Gastroesophageal sphincter (tissue), 3 donors: Measurements from ENCODE around the gene COL8A1.

ENCODE experiments used
- EP300 ChIP-seq: sonication (generic); formaldehyde crosslinking; IDR thresholded peaks from one replicate; pipeline ENCODE4 v1.6.1; 2017; ENCODE audit warnings: antibody characterized with exemption, mild to moderate bottlenecking
- POLR2A ChIP-seq, 2 donors: fragments of 450-650 bp; IDR thresholded peaks; one replicate each; pipeline ENCODE4 v1.6.1; 2017; ENCODE audit warnings: antibody characterized with exemption in 2 of 2, mild to moderate bottlenecking in 2 of 2, moderate library complexity in 1 of 2
- TF ChIP-seq, protein P1 (sequence below), 4 experiments: fragments of 200-600 bp in 2 of 4; fragments of 450-650 bp in 2 of 4; sonication (generic) in 1 of 4; IDR thresholded peaks; one replicate each; pipeline ENCODE4 v1.5.1; 2017 to 2019; ENCODE audit warnings: antibody characterized with exemption in 4 of 4, mild to moderate bottlenecking in 2 of 4, moderate library complexity in 2 of 4

- TF ChIP-seq POLR2A (IDR thresholded peaks at IDR 0.05), result no peak
- TF ChIP-seq EP300, result no peak
- TF ChIP-seq, protein P1, sequence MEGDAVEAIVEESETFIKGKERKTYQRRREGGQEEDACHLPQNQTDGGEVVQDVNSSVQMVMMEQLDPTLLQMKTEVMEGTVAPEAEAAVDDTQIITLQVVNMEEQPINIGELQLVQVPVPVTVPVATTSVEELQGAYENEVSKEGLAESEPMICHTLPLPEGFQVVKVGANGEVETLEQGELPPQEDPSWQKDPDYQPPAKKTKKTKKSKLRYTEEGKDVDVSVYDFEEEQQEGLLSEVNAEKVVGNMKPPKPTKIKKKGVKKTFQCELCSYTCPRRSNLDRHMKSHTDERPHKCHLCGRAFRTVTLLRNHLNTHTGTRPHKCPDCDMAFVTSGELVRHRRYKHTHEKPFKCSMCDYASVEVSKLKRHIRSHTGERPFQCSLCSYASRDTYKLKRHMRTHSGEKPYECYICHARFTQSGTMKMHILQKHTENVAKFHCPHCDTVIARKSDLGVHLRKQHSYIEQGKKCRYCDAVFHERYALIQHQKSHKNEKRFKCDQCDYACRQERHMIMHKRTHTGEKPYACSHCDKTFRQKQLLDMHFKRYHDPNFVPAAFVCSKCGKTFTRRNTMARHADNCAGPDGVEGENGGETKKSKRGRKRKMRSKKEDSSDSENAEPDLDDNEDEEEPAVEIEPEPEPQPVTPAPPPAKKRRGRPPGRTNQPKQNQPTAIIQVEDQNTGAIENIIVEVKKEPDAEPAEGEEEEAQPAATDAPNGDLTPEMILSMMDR (IDR thresholded peaks at IDR 0.05), result no peak
These were observed 85.9 kb downstream of the COL8A1 start for GRCh38 chr3:99724276-99724675.
